ENCODE data around the gene SCN5A. TPM values are rescaled to one million over a fixed set of nuclear protein-coding genes. Genes with fewer than 3 reads are reported as not detected.

Gene SCN5A
- total RNA-seq, 1 donor from 2014 or later: 4.2 TPM

DNA sequence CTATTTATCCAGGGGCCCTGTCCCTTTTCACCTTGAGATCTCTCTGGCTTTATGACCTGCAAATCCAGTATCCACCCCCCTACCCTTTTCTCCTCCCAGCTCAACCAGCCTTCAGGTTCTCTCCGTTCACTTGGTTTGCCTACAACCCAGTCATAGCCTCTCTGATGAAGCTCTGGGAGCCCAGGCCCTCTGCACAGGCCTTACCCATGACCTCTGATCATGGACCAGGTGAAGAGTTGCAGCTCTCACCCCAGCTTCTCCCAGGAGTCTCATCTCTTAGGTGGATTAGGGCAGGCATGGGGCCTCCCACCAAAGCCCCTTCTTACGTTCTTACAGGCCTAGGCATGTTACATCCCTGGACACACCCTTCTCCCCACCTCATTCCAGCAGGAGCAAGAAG lies 93.6 kb downstream of the SCN5A start:
- H3K4me3 Mint-ChIP-seq (ENCODE audit: low read depth): no peak overlapping the region
- H3K9me3 Mint-ChIP-seq (ENCODE audit: low read depth): peaks cover 3% of the 10 kb centered on the region
- H3K4me1 Mint-ChIP-seq (ENCODE audit: low read depth): no peaks in the 10 kb centered on the region
- no peak for DNase-seq (ENCODE audit: low spot score, unreplicated experiment)
- H3K27ac Mint-ChIP-seq: no peak overlapping the region
- peaks cover 3% of the 10 kb centered on the region for H3K36me3 Mint-ChIP-seq (ENCODE audit: insufficient read depth)
- TF ChIP-seq, protein P1, sequence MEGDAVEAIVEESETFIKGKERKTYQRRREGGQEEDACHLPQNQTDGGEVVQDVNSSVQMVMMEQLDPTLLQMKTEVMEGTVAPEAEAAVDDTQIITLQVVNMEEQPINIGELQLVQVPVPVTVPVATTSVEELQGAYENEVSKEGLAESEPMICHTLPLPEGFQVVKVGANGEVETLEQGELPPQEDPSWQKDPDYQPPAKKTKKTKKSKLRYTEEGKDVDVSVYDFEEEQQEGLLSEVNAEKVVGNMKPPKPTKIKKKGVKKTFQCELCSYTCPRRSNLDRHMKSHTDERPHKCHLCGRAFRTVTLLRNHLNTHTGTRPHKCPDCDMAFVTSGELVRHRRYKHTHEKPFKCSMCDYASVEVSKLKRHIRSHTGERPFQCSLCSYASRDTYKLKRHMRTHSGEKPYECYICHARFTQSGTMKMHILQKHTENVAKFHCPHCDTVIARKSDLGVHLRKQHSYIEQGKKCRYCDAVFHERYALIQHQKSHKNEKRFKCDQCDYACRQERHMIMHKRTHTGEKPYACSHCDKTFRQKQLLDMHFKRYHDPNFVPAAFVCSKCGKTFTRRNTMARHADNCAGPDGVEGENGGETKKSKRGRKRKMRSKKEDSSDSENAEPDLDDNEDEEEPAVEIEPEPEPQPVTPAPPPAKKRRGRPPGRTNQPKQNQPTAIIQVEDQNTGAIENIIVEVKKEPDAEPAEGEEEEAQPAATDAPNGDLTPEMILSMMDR (IDR thresholded peaks at IDR 0.05; ENCODE audit: unreplicated experiment): no peak
- no peaks in the 10 kb centered on the region for H3K27me3 Mint-ChIP-seq

DNA sequence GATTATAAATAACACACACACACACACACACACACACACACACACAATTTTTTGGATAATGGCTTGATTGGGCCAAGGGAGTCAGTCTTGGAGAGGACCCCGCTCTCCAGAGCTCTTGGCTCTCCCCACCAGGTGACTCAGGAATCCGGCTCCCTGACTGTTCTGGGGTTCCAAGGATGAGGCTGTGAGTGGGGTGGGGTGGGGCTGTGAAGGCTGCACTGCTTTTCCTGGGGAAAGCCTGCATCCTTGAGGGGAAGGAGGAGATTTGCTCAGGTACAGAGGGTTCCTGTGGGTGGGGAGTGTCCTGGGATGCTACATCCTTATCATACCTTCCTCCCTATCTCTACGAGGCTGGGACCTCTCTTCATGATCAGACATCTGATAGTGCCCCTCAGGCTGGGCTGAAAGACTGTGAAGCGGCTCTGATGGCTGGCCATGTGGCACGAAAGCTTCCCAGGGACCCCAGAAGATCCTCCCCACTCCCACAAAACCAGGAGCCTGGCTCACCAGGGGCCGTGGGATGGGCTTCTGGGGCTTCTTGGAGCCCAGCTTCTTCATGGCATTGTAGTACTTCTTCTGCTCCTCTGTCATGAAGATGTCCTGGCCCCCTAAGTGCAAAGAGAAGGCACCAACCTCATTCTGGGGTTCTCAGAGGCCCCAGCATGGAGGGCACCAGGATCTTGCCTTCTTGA lies 94.2 kb downstream of the SCN5A start:
- no peaks in the 10 kb centered on the region for H3K27me3 Mint-ChIP-seq
- no peak for DNase-seq (ENCODE audit: low spot score, unreplicated experiment)
- H3K9me3 Mint-ChIP-seq (ENCODE audit: low read depth): peaks cover 3% of the 10 kb centered on the region
- no peak overlapping the region for H3K4me3 Mint-ChIP-seq (ENCODE audit: low read depth)
- H3K4me1 Mint-ChIP-seq (ENCODE audit: low read depth): no peaks in the 10 kb centered on the region
- peaks cover 3% of the 10 kb centered on the region for H3K36me3 Mint-ChIP-seq (ENCODE audit: insufficient read depth)
- H3K27ac Mint-ChIP-seq: no peak overlapping the region
- TF ChIP-seq, protein P1 (IDR thresholded peaks at IDR 0.05; ENCODE audit: unreplicated experiment): no peak

DNA sequence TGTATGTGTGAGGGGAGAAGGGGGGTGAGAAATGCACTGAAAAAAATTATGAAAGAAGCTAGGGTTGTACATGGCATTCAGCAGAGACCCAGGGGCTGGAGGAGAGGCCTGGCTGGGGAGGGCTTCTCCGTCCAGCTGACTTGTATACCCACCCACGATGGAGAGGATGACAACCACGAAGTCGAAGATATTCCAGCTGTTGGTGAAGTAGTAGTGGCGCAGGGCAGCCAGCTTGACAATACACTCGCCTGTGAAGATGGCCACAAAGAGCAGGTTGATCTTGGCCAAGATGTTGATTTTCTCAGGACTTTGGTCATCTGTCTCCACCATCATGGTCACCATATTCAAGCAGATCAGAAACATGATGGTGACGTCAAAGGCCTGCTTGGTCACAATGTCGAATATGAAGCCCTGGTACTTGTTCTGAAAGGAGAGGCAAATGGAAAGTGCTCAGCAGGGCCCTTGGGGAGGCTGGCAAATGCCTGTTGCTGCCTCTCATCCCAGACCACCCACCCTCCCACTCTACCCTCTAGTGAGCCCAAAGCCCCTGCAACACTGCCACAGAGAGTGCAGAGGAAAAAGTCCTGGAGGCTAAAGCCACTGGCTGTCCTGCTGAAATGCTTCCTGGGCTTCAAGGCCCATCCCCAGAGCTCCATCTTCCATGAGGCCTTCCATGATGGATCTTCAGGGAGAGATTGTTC lies 95.2 kb downstream of the SCN5A start:
- no peak overlapping the region for H3K4me3 Mint-ChIP-seq (ENCODE audit: low read depth)
- no peaks in the 10 kb centered on the region for H3K27me3 Mint-ChIP-seq
- H3K36me3 Mint-ChIP-seq (ENCODE audit: insufficient read depth): peaks cover 5% of the 10 kb centered on the region
- no peaks in the 10 kb centered on the region for H3K4me1 Mint-ChIP-seq (ENCODE audit: low read depth)
- peaks cover 3% of the 10 kb centered on the region for H3K9me3 Mint-ChIP-seq (ENCODE audit: low read depth)
- TF ChIP-seq, protein P1 (IDR thresholded peaks at IDR 0.05; ENCODE audit: unreplicated experiment): no peak
- no peak overlapping the region for H3K27ac Mint-ChIP-seq
- no peak for DNase-seq (ENCODE audit: low spot score, unreplicated experiment)

DNA sequence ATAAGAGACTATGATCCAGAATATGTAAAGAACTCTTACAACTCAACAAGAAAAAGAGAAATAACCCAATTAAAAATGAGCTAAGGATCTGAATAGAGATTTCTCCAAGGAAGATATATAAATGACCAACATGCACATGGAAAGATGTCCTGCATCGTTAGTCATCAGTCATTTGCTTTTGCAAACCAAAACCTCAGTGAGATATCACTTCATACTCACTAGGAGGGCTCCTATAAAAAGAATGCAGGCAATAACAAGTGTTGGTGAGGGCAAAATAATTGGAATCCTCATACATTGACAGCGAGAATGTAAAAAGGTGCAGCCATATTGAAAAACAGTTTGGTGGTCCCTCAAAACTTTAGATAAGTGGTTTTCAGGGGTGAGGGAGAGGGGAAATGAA lies 96.4 kb downstream of the SCN5A start:
- peaks cover 3% of the 10 kb centered on the region for H3K9me3 Mint-ChIP-seq (ENCODE audit: low read depth)
- peaks cover 3% of the 10 kb centered on the region for H3K4me1 Mint-ChIP-seq (ENCODE audit: low read depth)
- TF ChIP-seq, protein P1 (IDR thresholded peaks at IDR 0.05; ENCODE audit: unreplicated experiment): no peak
- no peak for DNase-seq (ENCODE audit: low spot score, unreplicated experiment)
- no peak overlapping the region for H3K4me3 Mint-ChIP-seq (ENCODE audit: low read depth)
- no peak overlapping the region for H3K27ac Mint-ChIP-seq
- no peaks in the 10 kb centered on the region for H3K27me3 Mint-ChIP-seq
- peaks cover 5% of the 10 kb centered on the region for H3K36me3 Mint-ChIP-seq (ENCODE audit: insufficient read depth)

DNA sequence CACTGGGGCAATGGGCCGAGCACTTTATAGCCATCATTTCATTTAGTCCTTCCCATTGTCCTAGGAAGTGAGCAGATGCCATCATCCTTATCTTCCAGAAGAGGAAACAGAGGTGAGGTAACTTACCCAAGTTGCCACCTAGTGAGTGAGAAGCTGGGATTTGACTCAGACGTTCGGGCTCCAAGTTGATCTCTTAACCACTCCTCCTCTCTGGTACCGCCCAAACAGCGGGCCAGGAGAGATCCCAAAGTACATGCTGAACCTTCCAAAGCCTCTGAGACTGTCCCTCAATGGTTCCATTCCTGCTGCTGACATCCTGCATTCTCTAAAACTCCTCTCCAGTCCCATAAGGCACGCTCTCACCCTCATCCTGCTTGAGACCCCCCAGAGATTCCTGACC lies 97.1 kb downstream of the SCN5A start:
- DNase-seq (ENCODE audit: low spot score, unreplicated experiment): no peak
- H3K4me3 Mint-ChIP-seq (ENCODE audit: low read depth): no peak overlapping the region
- H3K4me1 Mint-ChIP-seq (ENCODE audit: low read depth): peaks cover 4% of the 10 kb centered on the region
- peaks cover 5% of the 10 kb centered on the region for H3K36me3 Mint-ChIP-seq (ENCODE audit: insufficient read depth)
- no peak overlapping the region for H3K27ac Mint-ChIP-seq
- no peaks in the 10 kb centered on the region for H3K27me3 Mint-ChIP-seq
- TF ChIP-seq, protein P1 (IDR thresholded peaks at IDR 0.05; ENCODE audit: unreplicated experiment): no peak
- no peaks in the 10 kb centered on the region for H3K9me3 Mint-ChIP-seq (ENCODE audit: low read depth)
